MM.1S (cell line): ENCODE results near the gene FRY.

Experiments used
- DNase-seq: peaks from one replicate; pipeline ENCODE4 v3.0.0-alpha.2; 2015
- H2AFZ ChIP-seq: fragments of 300-600 bp; sonication (generic); 2 replicates; pipeline ENCODE4 v1.6.0; 2016; ENCODE audit warnings: antibody characterized with exemption, low read length
- H3F3A ChIP-seq: fragments of 300-600 bp; sonication (generic); 2 replicates; pipeline ENCODE4 v1.6.1; 2016; ENCODE audit warnings: mild to moderate bottlenecking, antibody characterized with exemption, low read length, moderate library complexity, mixed read lengths; ENCODE audit not compliant: insufficient read depth
- H3K27ac ChIP-seq: fragments of 300-600 bp; sonication (generic); 2 replicates; pipeline ENCODE4 v1.5.1; 2016; ENCODE audit warnings: mild to moderate bottlenecking, low read length
- H3K27me3 ChIP-seq: fragments of 300-600 bp; sonication (generic); replicated peaks from 2 replicates; pipeline ENCODE4 v1.6.0; 2016; ENCODE audit warnings: low read length; ENCODE audit not compliant: insufficient read depth
- H3K36me3 ChIP-seq: fragments of 300-600 bp; sonication (generic); replicated peaks from 2 replicates; pipeline ENCODE4 v1.6.1; 2016; ENCODE audit warnings: mild to moderate bottlenecking, low read length, mixed read lengths; ENCODE audit not compliant: insufficient read depth
- H3K4me1 ChIP-seq: fragments of 300-600 bp; sonication (generic); 2 replicates; pipeline ENCODE4 v1.6.1; 2016; ENCODE audit warnings: low read length, mixed read lengths
- H3K4me2 ChIP-seq: fragments of 300-600 bp; sonication (generic); 2 replicates; pipeline ENCODE4 v1.6.0; 2016; ENCODE audit warnings: low read depth, low read length
- H3K4me3 ChIP-seq: fragments of 300-600 bp; sonication (generic); 2 replicates; pipeline ENCODE4 v1.5.1; 2016; ENCODE audit warnings: low read length, mixed read lengths
- H3K79me2 ChIP-seq: fragments of 300-600 bp; sonication (generic); 2 replicates; pipeline ENCODE4 v1.6.1; 2016; ENCODE audit warnings: mixed run types, low read length, mixed read lengths
- H3K9ac ChIP-seq: fragments of 300-600 bp; sonication (generic); 2 replicates; pipeline ENCODE4 v1.6.1; 2016; ENCODE audit warnings: low read length, mixed read lengths
- H3K9me2 ChIP-seq: fragments of 300-600 bp; sonication (generic); replicated peaks from 2 replicates; pipeline ENCODE4 v1.6.1; 2016; ENCODE audit warnings: mild to moderate bottlenecking, low read length, mixed read lengths; ENCODE audit not compliant: insufficient read depth
- H3K9me3 ChIP-seq: fragments of 300-600 bp; sonication (generic); replicated peaks from 2 replicates; pipeline ENCODE4 v1.6.1; 2016; ENCODE audit warnings: mild to moderate bottlenecking, low read length, mixed read lengths; ENCODE audit not compliant: insufficient read depth
- H4K20me1 ChIP-seq: fragments of 300-600 bp; sonication (generic); 2 replicates; pipeline ENCODE4 v1.6.1; 2016; ENCODE audit warnings: mild to moderate bottlenecking, low read length, moderate library complexity, mixed read lengths; ENCODE audit not compliant: insufficient read depth
- EZH2 ChIP-seq: fragments of 300-600 bp; sonication (generic); optimal IDR thresholded peaks from 2 replicates; pipeline ENCODE3; 2017; ENCODE audit warnings: low read depth, mild to moderate bottlenecking, antibody characterized with exemption, low read length, mixed read lengths
- EZH2phosphoT487 ChIP-seq: fragments of 300-600 bp; sonication (generic); IDR thresholded peaks from 2 replicates; pipeline ENCODE4 v1.6.1; 2018; ENCODE audit warnings: antibody characterized with exemption, low read length
- TF ChIP-seq, protein P1 (sequence below): fragments of 300-600 bp; sonication (generic); IDR thresholded peaks from 2 replicates; pipeline ENCODE4 v1.5.1; 2016; ENCODE audit warnings: antibody characterized with exemption, low read length, mixed read lengths

The FRY gene

DNA sequence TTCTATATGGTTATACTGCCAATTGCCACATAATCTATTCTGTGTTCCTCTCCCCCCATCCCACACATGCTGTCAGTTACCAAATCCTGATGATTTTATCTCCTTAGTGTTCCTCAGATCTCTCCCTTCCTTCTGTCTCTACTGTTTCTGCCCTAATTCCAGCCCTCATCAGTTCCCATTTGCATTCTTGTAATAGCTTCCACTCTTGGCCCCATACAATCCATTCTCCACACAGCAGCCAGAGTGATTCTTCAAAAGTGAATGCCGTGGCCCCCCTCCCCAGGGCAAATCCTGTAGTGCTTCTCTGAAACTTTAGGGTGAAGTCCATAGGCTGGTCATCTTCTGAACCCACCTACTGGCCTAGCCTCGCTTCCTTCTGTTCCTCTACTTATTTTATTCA is 169.2 kb downstream of the FRY start:
- Histone ChIP-seq H3K4me2 (no peak overlapping the region), H3K79me2 (no peaks in the 10 kb centered on the region), H3K36me3 (no peaks in the 10 kb centered on the region), H3K27me3 (no peaks in the 10 kb centered on the region), H3K9me2 (no peaks in the 10 kb centered on the region), H3K27ac (no peak overlapping the region), H3K9ac (no peak overlapping the region), H3F3A (no peaks in the 10 kb centered on the region), H4K20me1 (no peaks in the 10 kb centered on the region), H3K9me3 (no peaks in the 10 kb centered on the region), H3K4me3 (no peak overlapping the region), H2AFZ (no peak overlapping the region), H3K4me1 (no peaks in the 10 kb centered on the region)
- TF ChIP-seq EZH2, result no peak
- TF ChIP-seq, protein P1, sequence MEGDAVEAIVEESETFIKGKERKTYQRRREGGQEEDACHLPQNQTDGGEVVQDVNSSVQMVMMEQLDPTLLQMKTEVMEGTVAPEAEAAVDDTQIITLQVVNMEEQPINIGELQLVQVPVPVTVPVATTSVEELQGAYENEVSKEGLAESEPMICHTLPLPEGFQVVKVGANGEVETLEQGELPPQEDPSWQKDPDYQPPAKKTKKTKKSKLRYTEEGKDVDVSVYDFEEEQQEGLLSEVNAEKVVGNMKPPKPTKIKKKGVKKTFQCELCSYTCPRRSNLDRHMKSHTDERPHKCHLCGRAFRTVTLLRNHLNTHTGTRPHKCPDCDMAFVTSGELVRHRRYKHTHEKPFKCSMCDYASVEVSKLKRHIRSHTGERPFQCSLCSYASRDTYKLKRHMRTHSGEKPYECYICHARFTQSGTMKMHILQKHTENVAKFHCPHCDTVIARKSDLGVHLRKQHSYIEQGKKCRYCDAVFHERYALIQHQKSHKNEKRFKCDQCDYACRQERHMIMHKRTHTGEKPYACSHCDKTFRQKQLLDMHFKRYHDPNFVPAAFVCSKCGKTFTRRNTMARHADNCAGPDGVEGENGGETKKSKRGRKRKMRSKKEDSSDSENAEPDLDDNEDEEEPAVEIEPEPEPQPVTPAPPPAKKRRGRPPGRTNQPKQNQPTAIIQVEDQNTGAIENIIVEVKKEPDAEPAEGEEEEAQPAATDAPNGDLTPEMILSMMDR, result no peak
- TF ChIP-seq EZH2phosphoT487, result no peak
- DNase-seq, result no peak

DNA sequence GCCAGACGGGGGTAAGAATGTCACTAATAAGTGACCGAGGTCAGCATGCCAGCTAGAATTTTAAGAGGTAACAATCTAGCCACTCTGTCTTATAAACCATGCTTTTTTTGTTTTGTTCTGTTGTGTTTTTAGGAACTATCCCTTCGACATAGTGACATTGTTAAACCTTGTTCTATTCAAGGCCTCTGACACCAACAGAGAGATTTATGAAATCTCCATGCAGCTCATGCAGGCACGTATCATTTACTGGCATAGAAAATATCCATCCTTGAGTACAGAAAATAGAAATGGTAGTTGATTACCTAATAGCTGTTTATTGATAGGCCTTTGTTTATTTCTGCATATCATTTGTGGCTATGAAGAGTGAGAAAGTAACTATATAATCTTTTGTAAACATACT is 170.2 kb downstream of the FRY start:
- Histone ChIP-seq H3K27ac (no peak overlapping the region), H3K79me2 (no peaks in the 10 kb centered on the region), H3K9ac (no peak overlapping the region), H3K9me2 (no peaks in the 10 kb centered on the region), H3K4me1 (no peaks in the 10 kb centered on the region), H3K9me3 (no peaks in the 10 kb centered on the region), H3K27me3 (no peaks in the 10 kb centered on the region), H3K36me3 (no peaks in the 10 kb centered on the region), H2AFZ (no peak overlapping the region), H3K4me2 (no peak overlapping the region), H3F3A (no peaks in the 10 kb centered on the region), H4K20me1 (no peaks in the 10 kb centered on the region), H3K4me3 (no peak overlapping the region)
- no peak for DNase-seq
- no peak for TF ChIP-seq EZH2phosphoT487
- no peak for TF ChIP-seq EZH2
- TF ChIP-seq, protein P1, result no peak

DNA sequence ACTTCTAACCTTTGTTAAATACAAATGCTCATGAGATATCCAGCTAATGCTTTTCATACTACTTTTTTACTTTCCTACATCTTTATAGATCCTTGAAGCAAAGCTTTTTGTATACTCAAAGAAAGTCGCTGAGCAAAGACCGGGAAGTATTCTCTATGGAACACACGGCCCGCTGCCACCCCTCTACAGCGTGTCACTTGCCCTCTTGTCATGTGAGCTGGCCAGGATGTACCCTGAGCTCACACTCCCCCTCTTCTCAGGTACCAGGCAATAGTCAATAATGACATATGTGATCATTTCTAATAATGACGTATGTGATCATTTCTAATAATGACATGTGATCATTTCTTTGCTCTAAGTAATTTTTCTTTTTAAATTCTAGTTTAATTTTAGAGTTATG is 170.7 kb downstream of the FRY start:
- no peak overlapping the region for H3K27ac ChIP-seq
- H3K9me2 ChIP-seq, result no peaks in the 10 kb centered on the region
- no peaks in the 10 kb centered on the region for H3K27me3 ChIP-seq
- TF ChIP-seq EZH2 (no peak), EZH2phosphoT487 (no peak)
- TF ChIP-seq, protein P1, result no peak
- H3K9ac ChIP-seq, result no peak overlapping the region
- no peaks in the 10 kb centered on the region for H3K9me3 ChIP-seq
- H3K36me3 ChIP-seq, result no peaks in the 10 kb centered on the region
- H2AFZ ChIP-seq, result no peak overlapping the region
- H3K79me2 ChIP-seq, result no peaks in the 10 kb centered on the region
- H4K20me1 ChIP-seq, result no peaks in the 10 kb centered on the region
- no peaks in the 10 kb centered on the region for H3F3A ChIP-seq
- H3K4me1 ChIP-seq, result no peaks in the 10 kb centered on the region
- DNase-seq, result no peak
- H3K4me3 ChIP-seq, result no peak overlapping the region
- no peak overlapping the region for H3K4me2 ChIP-seq
